PC-9 (cell line): ENCODE results near the gene RIMOC1. TPM values are rescaled to one million over a fixed set of nuclear protein-coding genes. Genes with fewer than 3 reads are reported as not detected.

Experiments used
- BruUV-seq: library from RNA; stranded (reverse); fragments of 400-500 nt; replicated peaks from 2 replicates; lab custom pipeline; 2021; lab: Mats Ljungman, UMichigan
- CTCF ChIA-PET: fragments of 300-600 bp; sonication (Branson Sonifier 250); formaldehyde crosslinking; loops from one replicate; lab custom pipeline; 2022; ENCODE audit warnings: antibody characterized with exemption; lab: Charles Lee
- POLR2A ChIA-PET: fragments of 300-600 bp; sonication (Branson Sonifier 250); formaldehyde crosslinking; loops from one replicate; lab custom pipeline; 2022; ENCODE audit warnings: antibody characterized with exemption; ENCODE audit not compliant: unreplicated experiment; lab: Charles Lee
- DNase-seq, 2 experiments: peaks; one replicate each; pipeline versions ENCODE4 v3.0.0 to v3.0.0-alpha.2; 2015 to 2022; ENCODE audit warnings: mixed read lengths in 1 of 2
- H2AFZ ChIP-seq: fragments of 200-600 bp; sonication (generic); 2 replicates; pipeline ENCODE4 v1.8.1; 2017; ENCODE audit warnings: antibody characterized with exemption
- H3F3A ChIP-seq: fragments of 200-600 bp; sonication (generic); 2 replicates; pipeline ENCODE4 v1.8.1; 2017; ENCODE audit warnings: antibody characterized with exemption, mild to moderate bottlenecking, low read depth; ENCODE audit not compliant: insufficient read depth
- H3K27ac ChIP-seq: fragments of 200-600 bp; sonication (generic); 2 replicates; pipeline ENCODE4 v1.6.1; 2016; ENCODE audit warnings: mixed run types
- H3K27me3 ChIP-seq: fragments of 200-600 bp; sonication (generic); 2 replicates; pipeline ENCODE4 v1.6.1; 2016; ENCODE audit warnings: low read depth, mixed run types; ENCODE audit not compliant: insufficient read depth
- H3K36me3 ChIP-seq: fragments of 200-600 bp; sonication (generic); 2 replicates; pipeline ENCODE4 v1.6.1; 2016; ENCODE audit warnings: low read depth, mixed run types
- H3K4me1 ChIP-seq: fragments of 200-600 bp; sonication (generic); replicated peaks from 2 replicates; pipeline ENCODE4 v1.6.1; 2016; ENCODE audit warnings: mixed run types; ENCODE audit not compliant: insufficient read depth
- H3K4me2 ChIP-seq: fragments of 200-600 bp; sonication (generic); 2 replicates; pipeline ENCODE4 v1.6.1; 2017; ENCODE audit warnings: mixed run types
- H3K4me3 ChIP-seq: fragments of 200-600 bp; sonication (generic); 2 replicates; pipeline ENCODE4 v1.6.1; 2016; ENCODE audit warnings: mixed run types
- H3K79me2 ChIP-seq: fragments of 200-600 bp; sonication (generic); 2 replicates; pipeline ENCODE4 v1.6.1; 2017; ENCODE audit warnings: low read depth, mixed run types
- H3K9me2 ChIP-seq: fragments of 200-600 bp; sonication (generic); 2 replicates; pipeline ENCODE4 v1.8.1; 2017; ENCODE audit warnings: mild to moderate bottlenecking; ENCODE audit not compliant: insufficient read depth
- H3K9me3 ChIP-seq: fragments of 200-600 bp; sonication (generic); 2 replicates; pipeline ENCODE4 v1.8.1; 2016; ENCODE audit warnings: low read depth; ENCODE audit not compliant: insufficient read depth
- H4K20me1 ChIP-seq: fragments of 200-600 bp; sonication (generic); 2 replicates; pipeline ENCODE4 v1.8.1; 2017; ENCODE audit not compliant: insufficient read depth
- EZH2 ChIP-seq: fragments of 200-600 bp; sonication (generic); IDR thresholded peaks from 2 replicates; pipeline ENCODE4 v1.8.0; 2017; ENCODE audit warnings: antibody characterized with exemption, low read depth
- intact Hi-C: fragments of 100-400 bp; cut with micrococcal nuclease; formaldehyde crosslinking; loops from one replicate; pipeline ENCODE4 v1.10.0; 2022; ENCODE audit not compliant: unreplicated experiment
- total RNA-seq: library from RNA; stranded (reverse); gene quantifications from 2 replicates; pipeline ENCODE4 v1.2.3, GENCODE V29; 2021
- TF ChIP-seq, protein P1 (sequence below): fragments of 200-600 bp; sonication (generic); conservative IDR thresholded peaks from 2 replicates; pipeline ENCODE4 v1.6.1; 2017; ENCODE audit warnings: mixed run types, antibody characterized with exemption, mild to moderate bottlenecking, moderate library complexity

The RIMOC1 gene
- total RNA-seq, 1 experiment from 2014 or later, result 68.6 TPM

DNA sequence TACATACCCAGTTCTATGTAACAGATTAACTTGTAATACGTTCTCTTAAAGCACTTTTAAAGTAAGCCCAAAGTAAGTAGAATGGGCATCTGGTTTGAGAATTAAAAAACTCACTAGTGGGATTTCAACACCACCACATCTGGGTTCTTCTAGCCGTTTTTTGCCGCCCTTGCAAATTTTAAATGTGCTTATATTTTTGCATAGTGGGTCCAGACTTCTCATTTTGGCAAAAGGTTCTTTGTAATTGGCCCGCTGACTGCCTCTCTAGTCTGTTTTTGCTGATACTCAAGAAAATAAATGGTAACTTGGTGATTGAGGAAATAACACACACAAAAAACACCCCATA is 20.4 kb downstream of the RIMOC1 start:
- Histone ChIP-seq H3K36me3 (peaks cover 3% of the 10 kb centered on the region; the same call in 1 of the 2 replicates), H3K9me3 (no peaks in the 10 kb centered on the region), H4K20me1 (no peaks in the 10 kb centered on the region; the same call in 1 of the 2 replicates), H3K9me2 (no peaks in the 10 kb centered on the region), H3K4me1 (peaks cover 23% of the 10 kb centered on the region), H3K4me2 (peak overlapping the region; percentile 84), H3K4me3 (peak overlapping the region; percentile 86), H2AFZ (peak overlapping the region; percentile 98), H3K27ac (no peak overlapping the region), H3F3A (peaks cover 9% of the 10 kb centered on the region; the same call in 1 of the 2 replicates), H3K27me3 (no peaks in the 10 kb centered on the region), H3K79me2 (no peaks in the 10 kb centered on the region)
- no peak for DNase-seq
- ChIA-PET CTCF (interaction anchor here (1.1 to 1.7 kb wide), 2 partner anchors 21 to 965 kb away, joined by 4 to 5 read pairs; partner anchors contain the start of gene RIMOC1), POLR2A (interaction anchor here (0.6 to 1.0 kb wide), 2 partner anchors 15 to 21 kb away, joined by 3 read pairs; partner anchors contain the start of gene RIMOC1)
- TF ChIP-seq EZH2, result no peak
- TF ChIP-seq, protein P1, sequence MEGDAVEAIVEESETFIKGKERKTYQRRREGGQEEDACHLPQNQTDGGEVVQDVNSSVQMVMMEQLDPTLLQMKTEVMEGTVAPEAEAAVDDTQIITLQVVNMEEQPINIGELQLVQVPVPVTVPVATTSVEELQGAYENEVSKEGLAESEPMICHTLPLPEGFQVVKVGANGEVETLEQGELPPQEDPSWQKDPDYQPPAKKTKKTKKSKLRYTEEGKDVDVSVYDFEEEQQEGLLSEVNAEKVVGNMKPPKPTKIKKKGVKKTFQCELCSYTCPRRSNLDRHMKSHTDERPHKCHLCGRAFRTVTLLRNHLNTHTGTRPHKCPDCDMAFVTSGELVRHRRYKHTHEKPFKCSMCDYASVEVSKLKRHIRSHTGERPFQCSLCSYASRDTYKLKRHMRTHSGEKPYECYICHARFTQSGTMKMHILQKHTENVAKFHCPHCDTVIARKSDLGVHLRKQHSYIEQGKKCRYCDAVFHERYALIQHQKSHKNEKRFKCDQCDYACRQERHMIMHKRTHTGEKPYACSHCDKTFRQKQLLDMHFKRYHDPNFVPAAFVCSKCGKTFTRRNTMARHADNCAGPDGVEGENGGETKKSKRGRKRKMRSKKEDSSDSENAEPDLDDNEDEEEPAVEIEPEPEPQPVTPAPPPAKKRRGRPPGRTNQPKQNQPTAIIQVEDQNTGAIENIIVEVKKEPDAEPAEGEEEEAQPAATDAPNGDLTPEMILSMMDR, result no peak
- TSS peak; percentile 88 for BruUV-seq
- intact Hi-C loops, result loop anchor here (2.0 to 10.0 kb wide), 3 partner anchors 54 to 1120 kb away; partner anchors contain the start of genes ANXA2R and OXCT1

DNA sequence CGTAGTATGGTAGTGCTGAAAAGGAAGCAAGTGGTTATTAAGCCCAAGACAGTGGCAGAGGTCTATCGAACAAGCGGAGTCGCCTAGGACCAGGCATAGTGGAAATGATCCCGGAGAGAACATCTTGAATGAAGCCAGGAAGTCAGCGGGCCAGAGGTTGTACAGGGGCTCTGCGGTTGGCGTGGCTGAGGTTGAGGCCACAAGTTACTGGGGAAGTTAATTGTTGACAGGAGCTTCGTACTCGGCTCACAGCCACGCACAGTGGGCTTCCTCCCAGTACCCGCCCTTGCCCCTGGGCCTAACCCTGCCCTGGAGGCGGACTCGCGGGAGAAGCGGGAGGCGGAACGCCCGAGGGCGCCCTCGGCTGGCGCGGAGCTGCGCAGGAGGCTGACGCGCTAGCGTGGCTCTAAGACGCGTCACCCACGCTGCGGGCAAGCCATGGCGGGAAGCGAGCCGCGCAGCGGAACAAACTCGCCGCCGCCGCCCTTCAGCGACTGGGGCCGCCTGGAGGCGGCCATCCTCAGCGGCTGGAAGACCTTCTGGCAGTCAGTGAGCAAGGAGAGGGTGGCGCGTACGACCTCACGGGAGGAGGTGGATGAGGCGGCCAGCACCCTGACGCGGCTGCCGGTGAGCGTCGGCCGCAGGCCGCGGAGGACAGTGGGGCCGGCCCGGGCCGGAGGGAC is 20.9 kb downstream of the RIMOC1 start, which contains the start of gene FBXO4:
FBXO4 (plus strand) TSS at position 410 of the 683 bp plus-strand sequence; CDS start at position 439, 29 bp downstream.
- no peaks in the 10 kb centered on the region for H3K36me3 ChIP-seq
- peak within 1 kb of the TSS; percentile 86 for H3K4me3 ChIP-seq
- H3F3A ChIP-seq, result peaks cover 9% of the 10 kb centered on the region; the same call in 1 of the 2 replicates
- no peaks in the 10 kb centered on the region for H3K27me3 ChIP-seq
- peak within 1 kb of the TSS; percentile 98 for H2AFZ ChIP-seq
- H3K4me1 ChIP-seq, result peaks cover 23% of the 10 kb centered on the region
- BruUV-seq, result no TSS peak
- no peaks in the 10 kb centered on the region for H3K79me2 ChIP-seq
- intact Hi-C loops, result loop anchor here (1.0 to 10.0 kb wide), 5 partner anchors 21 to 1120 kb away; partner anchors contain the start of genes ANXA2R, OXCT1 and RIMOC1
- H3K27ac ChIP-seq, result peak within 1 kb of the TSS; percentile 18
- H3K9me2 ChIP-seq, result no peaks in the 10 kb centered on the region
- DNase-seq, result peak; percentile 71 to 92
- H4K20me1 ChIP-seq, result no peaks in the 10 kb centered on the region; the same call in 1 of the 2 replicates
- no peaks in the 10 kb centered on the region for H3K9me3 ChIP-seq
- ChIA-PET POLR2A (interaction anchor here (0.6 to 1.0 kb wide), 4 partner anchors 15 to 1190 kb away, joined by 3 to 5 read pairs (median 4); partner anchors contain the start of gene RIMOC1), CTCF (interaction anchor here (0.7 to 1.7 kb wide), 3 partner anchors 21 to 964 kb away, joined by 3 to 5 read pairs (median 4); partner anchors contain the start of gene RIMOC1)
- no peak for TF ChIP-seq EZH2
- TF ChIP-seq, protein P1, result no peak; the same call in 1 of the 2 replicates
- H3K4me2 ChIP-seq, result peak within 1 kb of the TSS; percentile 84

DNA sequence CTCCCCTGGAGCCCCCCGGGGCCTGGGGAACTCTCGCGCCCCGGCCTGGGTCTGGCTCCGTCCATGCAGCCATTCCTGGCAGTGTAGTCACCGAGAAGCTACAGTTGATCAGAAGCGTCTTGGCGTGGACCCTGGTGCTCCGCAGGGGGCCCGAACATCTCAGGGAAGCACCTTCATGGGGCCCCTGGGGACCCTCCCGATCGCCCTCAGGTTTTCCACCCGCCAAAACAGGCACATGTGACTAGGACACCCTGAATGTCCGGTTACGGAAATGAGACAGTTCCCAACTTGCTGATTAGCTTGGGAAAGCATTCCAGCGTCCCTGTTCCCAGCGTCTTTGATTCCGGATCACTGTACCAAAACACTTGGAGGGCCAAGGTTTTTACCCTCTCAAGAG is 21.4 kb downstream of the RIMOC1 start:
- H3K4me2 ChIP-seq, result peak overlapping the region; percentile 84
- peak overlapping the region; percentile 86 for H3K4me3 ChIP-seq
- intact Hi-C loops, result loop anchor here (1.0 to 10.0 kb wide), 4 partner anchors 21 to 1119 kb away; partner anchors contain the start of genes ANXA2R, OXCT1 and RIMOC1
- ChIA-PET CTCF (interaction anchor here (0.7 to 1.7 kb wide), 3 partner anchors 22 to 964 kb away, joined by 3 to 5 read pairs (median 4); partner anchors contain the start of gene RIMOC1), POLR2A (interaction anchor here (0.5 to 1.0 kb wide), 6 partner anchors 12 to 1387 kb away, joined by 3 to 10 read pairs (median 4); partner anchors contain the start of gene RIMOC1)
- peak overlapping the region; percentile 18 for H3K27ac ChIP-seq
- no peaks in the 10 kb centered on the region for H3K9me2 ChIP-seq
- H4K20me1 ChIP-seq, result no peaks in the 10 kb centered on the region; the same call in 1 of the 2 replicates
- DNase-seq, result no peak
- H3K36me3 ChIP-seq, result no peaks in the 10 kb centered on the region
- H3K4me1 ChIP-seq, result peaks cover 23% of the 10 kb centered on the region
- H3K27me3 ChIP-seq, result no peaks in the 10 kb centered on the region
- no peak for TF ChIP-seq EZH2
- TF ChIP-seq, protein P1, result no peak
- peak overlapping the region; percentile 98 for H2AFZ ChIP-seq
- TSS peak; percentile 56 for BruUV-seq
- H3F3A ChIP-seq, result peaks cover 9% of the 10 kb centered on the region; the same call in 1 of the 2 replicates
- no peaks in the 10 kb centered on the region for H3K9me3 ChIP-seq
- no peaks in the 10 kb centered on the region for H3K79me2 ChIP-seq
